ENCODE measurements around the gene RHBDF1.
A peak's percentile ranks its signal among the peaks of the same experiment; 100 is the strongest.
"Not testable (repeated sequence)": the region's sequence is repeated elsewhere in the genome, so short reads cannot be mapped to it uniquely, and the experiment has no call there.

RHBDF1 gene

GRCh38 chr16:58491-59439 is 13.7 kb downstream of the RHBDF1 start:
- no peak for DNase-seq (ENCODE audit: low spot score)

DNA sequence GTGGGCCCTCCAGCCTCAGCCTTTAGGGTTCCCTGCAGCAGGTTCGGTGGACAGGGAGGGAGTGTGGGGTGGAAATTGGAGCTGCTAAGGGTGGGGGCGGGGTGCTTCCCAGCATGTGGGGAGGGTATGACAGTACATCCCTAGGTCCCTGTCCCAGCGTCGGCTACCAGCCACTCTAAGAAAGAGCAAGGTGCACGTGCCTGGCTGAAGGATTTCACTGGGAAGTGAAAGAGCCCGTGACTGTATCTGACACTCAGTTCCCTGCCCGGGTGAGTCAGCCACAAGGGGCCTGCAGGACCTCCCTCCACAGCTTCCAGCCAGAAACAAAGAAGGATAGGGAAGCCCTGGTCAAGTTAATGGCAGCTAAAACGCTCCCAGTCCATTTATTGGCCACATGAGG is 14.7 kb downstream of the RHBDF1 start:
- no peak for DNase-seq (ENCODE audit: low spot score)

GRCh38 chr16:56231-56927 is 16.1 kb downstream of the RHBDF1 start:
- no peak for DNase-seq (ENCODE audit: low spot score)

DNA sequence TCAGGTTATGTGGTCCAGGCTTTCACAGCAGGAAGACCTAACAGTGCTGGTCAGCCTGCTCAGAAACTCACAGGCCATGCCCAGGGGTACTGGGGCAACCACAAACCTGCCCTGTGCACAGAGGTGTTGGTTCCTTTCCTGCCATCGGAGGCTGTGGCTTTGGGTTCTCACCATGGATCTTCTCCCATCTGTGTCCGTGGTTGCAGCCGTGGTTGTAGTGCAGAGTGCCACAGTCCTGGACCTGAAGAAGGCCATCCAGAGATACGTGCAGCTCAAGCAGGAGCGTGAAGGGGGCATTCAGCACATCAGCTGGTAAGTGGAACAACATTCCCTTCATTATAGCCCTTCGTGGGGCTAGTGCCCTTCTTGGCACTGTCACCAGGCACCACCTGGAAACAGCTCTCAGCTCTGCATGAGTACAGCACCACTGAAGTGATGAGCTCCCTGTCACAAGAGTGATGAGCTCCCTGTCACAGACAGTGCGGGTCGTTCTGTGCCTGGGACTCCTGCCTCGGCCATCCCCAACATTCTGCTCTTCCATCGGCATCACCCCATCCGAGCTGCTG is 16.8 kb downstream of the RHBDF1 start:
- no peak for DNase-seq (ENCODE audit: low spot score)

DNA sequence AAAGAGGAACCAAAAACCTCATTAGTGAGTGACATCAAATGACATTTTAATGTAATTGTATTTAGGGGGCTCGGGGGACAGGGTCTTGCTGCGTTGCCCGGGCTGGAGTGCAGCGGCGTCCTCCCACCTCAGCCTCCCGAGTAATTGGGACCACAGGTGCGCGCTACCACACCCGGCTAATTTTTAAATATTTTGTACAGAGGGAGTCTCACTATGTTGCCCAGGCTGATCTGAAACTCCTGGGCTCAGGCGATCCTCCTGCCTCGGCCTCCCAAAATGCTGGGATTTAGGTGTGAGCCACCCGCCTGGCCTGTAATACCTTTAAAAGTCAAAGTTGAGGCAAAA is 18.2 kb downstream of the RHBDF1 start:
- DNase-seq (ENCODE audit: low spot score), result no peak

GRCh38 chr16:53346-54236 is 18.8 kb downstream of the RHBDF1 start, which contains the start of the genes POLR3K and SNRNP25:
TSS of gene POLR3K (minus strand) at chr16:53608. CDS start at chr16:53586, 22 bp downstream.
TSS of gene SNRNP25 (plus strand) at chr16:53828. CDS start at chr16:54017, 189 bp downstream.
- peak; percentile 99 for DNase-seq (ENCODE audit: low spot score)

GRCh38 chr16:50769-51591 is 21.5 kb downstream of the RHBDF1 start:
- DNase-seq (ENCODE audit: low spot score), result no peak

- no peak for DNase-seq (ENCODE audit: low spot score)
Observed at GRCh38 chr16:47234-47633, 25.2 kb downstream of the RHBDF1 start.

- DNase-seq (ENCODE audit: low spot score), result not testable (repeated sequence)
Observed at GRCh38 chr16:46510-46909, 25.9 kb downstream of the RHBDF1 start.

DNA sequence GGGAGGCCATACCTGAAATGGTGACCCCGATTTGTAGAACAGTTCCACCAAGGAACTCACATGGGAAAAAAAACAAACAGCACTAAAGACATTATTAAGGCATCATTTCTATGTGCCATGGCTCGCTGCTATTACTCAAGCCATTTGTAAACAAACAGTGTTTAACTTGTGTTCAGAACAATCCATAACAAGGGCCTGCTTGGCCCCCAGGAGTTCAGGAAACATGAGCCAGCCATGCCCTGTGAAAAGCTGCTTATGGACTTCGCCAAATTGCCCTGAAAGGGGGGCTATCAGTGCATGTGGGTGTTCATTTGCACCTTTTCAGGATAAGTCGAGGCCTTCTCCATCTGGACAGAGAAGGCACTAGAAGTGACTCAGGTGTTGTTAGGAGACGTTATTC is 27.0 kb downstream of the RHBDF1 start:
- no peak for DNase-seq (ENCODE audit: low spot score)

DNA sequence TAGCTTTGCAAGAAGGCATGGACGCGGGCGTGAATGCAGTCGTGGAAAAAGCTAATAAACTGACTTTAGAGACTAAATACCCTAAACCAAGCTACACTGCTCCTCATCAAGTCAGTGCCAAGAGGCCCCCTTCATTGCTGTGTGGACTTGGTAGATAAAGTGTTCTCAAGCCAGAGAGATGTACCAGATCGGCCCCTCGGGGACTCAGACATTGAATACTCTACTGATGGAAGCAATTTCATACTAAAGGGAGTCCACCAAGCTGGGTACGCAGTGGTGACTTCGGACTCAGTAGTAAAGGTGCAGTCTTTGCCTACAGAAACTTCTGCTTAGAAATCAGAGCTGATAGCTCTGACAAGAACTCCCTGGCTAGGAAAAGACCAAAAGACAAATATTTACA is 27.8 kb downstream of the RHBDF1 start:
- no peak for DNase-seq (ENCODE audit: low spot score)

GRCh38 chr16:43294-43693 is 29.1 kb downstream of the RHBDF1 start:
- DNase-seq (ENCODE audit: low spot score), result no peak

- no peak for DNase-seq (ENCODE audit: low spot score)
Observed at GRCh38 chr16:42691-43090, 29.7 kb downstream of the RHBDF1 start.

DNA sequence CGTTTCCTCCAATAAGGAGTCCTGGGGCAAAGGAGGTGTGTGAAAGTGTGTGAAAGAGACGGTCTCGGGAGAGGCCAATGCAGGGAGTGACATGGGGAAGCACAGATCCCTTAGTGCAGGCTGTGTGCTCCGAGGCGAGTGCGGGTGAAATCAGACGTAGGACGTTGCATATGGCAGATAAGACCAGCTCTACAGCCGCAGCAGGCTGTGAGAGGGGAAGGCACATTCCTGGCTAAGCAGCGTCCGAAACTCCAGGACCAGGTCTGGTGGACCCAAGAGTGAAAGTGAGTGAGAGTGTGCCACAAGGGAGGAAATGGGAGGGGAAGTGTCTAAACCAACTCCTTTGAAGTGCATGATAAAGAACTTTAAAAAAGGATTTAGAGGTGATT is 30.4 kb downstream of the RHBDF1 start:
- no peak for DNase-seq (ENCODE audit: low spot score)

- no peak for DNase-seq (ENCODE audit: low spot score)
Observed at GRCh38 chr16:41439-42068, 30.9 kb downstream of the RHBDF1 start.

GRCh38 chr16:38941-39892 is 33.2 kb downstream of the RHBDF1 start:
- no peak for DNase-seq (ENCODE audit: low spot score)

GRCh38 chr16:38206-38605 is 34.2 kb downstream of the RHBDF1 start:
- not testable (repeated sequence) for DNase-seq (ENCODE audit: low spot score)

DNA sequence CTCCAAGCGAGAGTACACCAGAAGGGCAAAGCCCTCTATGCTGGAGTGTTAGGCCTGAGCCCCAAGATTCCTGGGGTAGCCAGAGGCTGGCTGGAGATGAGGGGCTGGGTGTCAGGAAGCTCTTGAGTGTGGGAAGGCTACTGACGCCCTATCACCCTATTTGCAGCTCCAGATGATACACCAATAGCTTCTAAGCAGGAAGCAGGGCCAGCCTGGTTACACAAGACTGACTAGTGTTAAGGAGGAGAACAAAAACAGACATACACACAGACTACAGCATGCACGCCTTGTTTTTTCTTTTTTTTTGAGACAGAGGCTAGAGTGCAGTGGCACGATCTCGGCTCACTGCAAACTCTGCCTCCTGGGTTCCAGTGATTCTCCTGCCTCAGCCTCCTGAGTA is 34.9 kb downstream of the RHBDF1 start:
- DNase-seq (ENCODE audit: low spot score), result no peak

GRCh38 chr16:36336-36984 is 36.0 kb downstream of the RHBDF1 start:
- no peak for DNase-seq (ENCODE audit: low spot score)

Data from D341Med (cell line).